Stimulated activated CD8-positive, alpha-beta memory T cell treated with anti-CD3 and anti-CD28 coated beads, Interleukin-4, amount 100 ng/mL, for 1 hour (primary cell): Measurements from ENCODE around the gene PDLIM3.
"Not testable (repeated sequence)": the region's sequence is repeated elsewhere in the genome, so short reads cannot be mapped to it uniquely, and the experiment has no call there.

ENCODE experiments used
- DNase-seq, 2 donors: peaks; one replicate each; pipeline ENCODE4 v3.0.0-alpha.2; 2020; ENCODE audit warnings: low read depth in 2 of 2, low spot score in 1 of 2

Gene PDLIM3

GRCh38 chr4:185522451-185522850 is 12.9 kb downstream of the PDLIM3 start:
- DNase-seq, result no peak

GRCh38 chr4:185520119-185520518 is 15.2 kb downstream of the PDLIM3 start:
- DNase-seq, result no peak

- no peak for DNase-seq
Measured at GRCh38 chr4:185518494-185518893, 16.8 kb downstream of the PDLIM3 start.

GRCh38 chr4:185518069-185518468 is 17.2 kb downstream of the PDLIM3 start:
- DNase-seq, result no peak

- DNase-seq, result no peak
Measured at GRCh38 chr4:185515248-185515647, 20.1 kb downstream of the PDLIM3 start.

- no peak for DNase-seq
Measured at GRCh38 chr4:185514182-185514697, 21.1 kb downstream of the PDLIM3 start.

- no peak for DNase-seq
Measured at GRCh38 chr4:185513489-185514181, 21.7 kb downstream of the PDLIM3 start.

- DNase-seq, result no peak
Measured at GRCh38 chr4:185512516-185512915, 22.8 kb downstream of the PDLIM3 start.

GRCh38 chr4:185511243-185511642 is 24.1 kb downstream of the PDLIM3 start:
- not testable (repeated sequence) for DNase-seq

GRCh38 chr4:185510806-185511205 is 24.5 kb downstream of the PDLIM3 start:
- DNase-seq, result no peak

- no peak for DNase-seq
Measured at GRCh38 chr4:185508181-185508580, 27.1 kb downstream of the PDLIM3 start.

GRCh38 chr4:185506422-185506821 is 28.9 kb downstream of the PDLIM3 start:
- DNase-seq, result no peak

GRCh38 chr4:185504098-185505047 is 30.9 kb downstream of the PDLIM3 start:
- no peak for DNase-seq

GRCh38 chr4:185502386-185502785 is 32.9 kb downstream of the PDLIM3 start:
- DNase-seq, result no peak

GRCh38 chr4:185500576-185500975 is 34.7 kb downstream of the PDLIM3 start:
- no peak for DNase-seq

- no peak for DNase-seq
Measured at GRCh38 chr4:185500035-185500434, 35.3 kb downstream of the PDLIM3 start.

GRCh38 chr4:185488650-185489049 is 46.7 kb downstream of the PDLIM3 start:
- DNase-seq, result no peak

GRCh38 chr4:185481401-185481800 is 53.9 kb downstream of the PDLIM3 start:
- DNase-seq, result no peak

- DNase-seq, result no peak
Measured at GRCh38 chr4:185480016-185480732, 55.1 kb downstream of the PDLIM3 start.

- DNase-seq, result no peak
Measured at GRCh38 chr4:185479507-185479971, 55.8 kb downstream of the PDLIM3 start.

GRCh38 chr4:185473247-185473646 is 62.1 kb downstream of the PDLIM3 start:
- no peak for DNase-seq
